Measurements from ENCODE around the gene OPCML.

Gene OPCML

DNA sequence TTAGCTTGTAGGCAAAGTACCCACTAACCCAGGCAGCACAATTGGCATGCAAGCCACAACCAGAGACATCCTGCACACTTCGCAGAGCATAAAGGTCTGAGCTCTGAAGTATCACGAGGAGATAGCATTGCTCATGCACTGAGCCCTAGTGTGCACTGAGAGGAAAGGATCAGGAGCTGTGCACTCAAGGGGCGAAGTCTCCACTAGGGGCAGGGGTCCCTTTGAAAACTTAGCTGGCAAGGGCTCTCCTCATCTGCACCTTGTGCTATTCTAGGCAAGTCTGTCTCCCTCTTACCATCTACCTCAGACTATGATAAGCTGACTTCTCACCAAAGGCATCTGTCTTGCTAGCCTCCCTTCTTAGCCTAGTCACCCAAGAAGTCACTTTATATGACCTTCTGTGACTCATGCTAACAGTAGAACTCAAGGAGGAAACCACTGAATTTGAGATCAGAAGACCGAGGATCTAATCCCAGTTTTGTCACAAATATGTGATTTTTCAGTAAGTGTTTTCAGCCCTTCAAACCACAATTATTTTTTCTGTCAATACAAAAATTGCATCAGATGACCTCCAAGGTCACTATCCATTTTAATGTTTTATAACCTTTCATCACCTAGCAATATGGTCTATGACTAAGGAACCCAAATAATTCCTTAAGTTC, 1083.8 kb downstream of the OPCML start:
- peak; percentile 97 for DNase-seq

DNA sequence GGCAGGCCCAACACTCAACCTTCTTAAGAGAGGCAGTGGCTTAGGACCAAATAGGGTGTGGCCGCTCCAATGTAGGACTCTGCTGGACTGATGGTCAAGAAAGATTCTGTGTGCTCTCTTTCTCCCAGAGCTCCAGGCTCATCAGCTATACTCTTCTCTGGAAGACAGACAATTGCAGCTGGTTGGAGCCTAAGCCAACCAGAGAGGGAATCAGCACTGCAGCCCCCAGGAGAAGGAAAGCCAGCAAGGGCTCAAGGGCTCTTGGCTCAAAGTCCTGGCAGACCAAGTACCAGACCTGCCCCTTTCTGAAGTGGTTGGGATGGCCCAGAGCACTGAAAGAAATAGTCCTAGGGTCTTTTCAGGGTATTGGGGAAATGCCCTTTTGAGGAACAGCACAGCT, 1084.5 kb downstream of the OPCML start:
- no peak for DNase-seq

GRCh38 chr11:132445859-132446291, 1086.4 kb downstream of the OPCML start:
- peak; percentile 87 for DNase-seq

GRCh38 chr11:132444911-132445310, 1087.4 kb downstream of the OPCML start:
- peak; percentile 39 for DNase-seq

DNA sequence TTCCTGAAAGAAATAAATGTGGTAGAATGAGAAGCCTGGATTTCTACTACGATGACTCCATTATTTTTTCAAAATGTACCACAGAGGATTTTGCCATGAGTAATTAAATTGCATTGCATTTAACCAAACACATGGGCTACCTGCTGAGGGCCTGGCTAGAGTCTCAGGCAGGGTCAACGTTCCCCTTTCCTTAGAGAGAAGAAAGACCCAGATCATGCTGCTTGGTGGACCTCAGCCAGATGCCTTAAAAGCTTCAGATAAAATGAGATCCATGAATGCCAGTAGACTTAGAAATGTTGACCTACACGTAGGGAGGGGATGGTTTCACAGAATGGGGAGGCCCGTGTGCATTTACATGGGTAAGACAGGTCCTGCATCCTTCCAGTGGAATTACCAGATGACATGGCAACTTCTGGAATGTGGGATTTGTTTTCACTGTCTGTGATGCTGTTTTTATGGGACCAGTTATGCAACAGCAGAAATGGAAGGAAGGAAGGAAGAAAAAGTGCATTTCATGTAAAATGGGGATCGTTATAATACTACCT, 1092.5 kb downstream of the OPCML start:
- peak; percentile 53 for DNase-seq

GRCh38 chr11:132438418-132438817, 1093.9 kb downstream of the OPCML start:
- no peak for DNase-seq

- peak; percentile 65 for DNase-seq
These were observed 1101.8 kb downstream of the OPCML start for GRCh38 chr11:132430429-132431062.

DNA sequence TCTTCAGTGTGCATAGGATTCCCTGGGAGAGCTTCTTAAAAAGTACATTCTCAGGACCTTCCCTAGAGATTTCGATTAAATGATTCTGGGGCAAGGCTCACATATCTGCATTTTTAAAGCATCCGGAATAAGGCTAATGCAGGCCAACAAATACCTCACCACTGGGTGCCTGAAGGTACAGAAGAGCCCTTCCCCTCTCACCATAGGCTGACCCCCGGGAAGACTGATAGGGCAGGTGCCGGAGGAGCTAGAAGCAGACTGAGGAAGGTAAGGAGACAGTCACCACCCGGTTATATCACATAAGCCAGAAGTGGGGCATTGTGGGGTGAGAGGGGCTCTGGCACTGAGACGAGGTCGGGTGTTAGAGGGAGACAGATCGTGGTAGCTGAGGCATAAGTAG, 1102.6 kb downstream of the OPCML start:
- no peak for DNase-seq

GRCh38 chr11:132427611-132428010, 1104.7 kb downstream of the OPCML start:
- peak; percentile 91 for DNase-seq

DNA sequence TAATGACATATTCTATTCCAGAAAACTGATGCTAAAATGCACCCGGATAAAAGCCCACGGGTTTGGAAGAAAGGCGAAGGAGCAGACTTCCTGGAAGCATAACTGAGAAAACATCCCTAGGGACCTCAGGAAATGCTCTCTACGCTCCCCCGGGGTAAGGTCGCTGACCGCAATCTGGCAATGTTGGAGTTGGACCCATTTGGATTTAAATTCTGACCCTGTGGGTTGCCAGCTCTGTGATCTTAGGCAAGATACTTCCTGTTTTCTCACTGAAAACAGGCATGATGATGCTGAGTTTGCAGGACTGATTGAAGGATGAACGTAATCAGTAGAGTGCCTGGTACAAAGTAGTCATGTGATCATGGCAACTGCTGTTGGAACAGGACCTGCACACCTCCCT, 1107.9 kb downstream of the OPCML start:
- no peak for DNase-seq

DNA sequence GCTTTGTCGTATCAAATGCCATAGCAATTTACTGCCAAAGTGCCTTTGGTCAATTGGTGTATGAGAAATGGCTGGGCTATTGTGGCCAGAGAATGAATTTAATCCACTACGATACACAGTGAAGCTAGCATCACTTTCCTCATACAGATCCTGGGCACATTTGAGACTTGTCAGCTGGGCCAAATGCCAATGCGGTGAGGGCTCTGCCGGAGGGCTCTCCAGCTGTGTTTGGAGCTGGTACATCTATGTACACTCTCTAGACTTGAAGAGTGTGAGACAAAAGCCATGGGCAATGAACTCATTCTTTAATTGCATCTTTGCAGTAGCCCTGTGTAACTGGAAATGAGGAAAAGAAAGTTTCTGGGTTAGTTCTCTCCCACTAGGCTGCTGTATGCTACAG, 1109.0 kb downstream of the OPCML start:
- DNase-seq, result no peak

DNA sequence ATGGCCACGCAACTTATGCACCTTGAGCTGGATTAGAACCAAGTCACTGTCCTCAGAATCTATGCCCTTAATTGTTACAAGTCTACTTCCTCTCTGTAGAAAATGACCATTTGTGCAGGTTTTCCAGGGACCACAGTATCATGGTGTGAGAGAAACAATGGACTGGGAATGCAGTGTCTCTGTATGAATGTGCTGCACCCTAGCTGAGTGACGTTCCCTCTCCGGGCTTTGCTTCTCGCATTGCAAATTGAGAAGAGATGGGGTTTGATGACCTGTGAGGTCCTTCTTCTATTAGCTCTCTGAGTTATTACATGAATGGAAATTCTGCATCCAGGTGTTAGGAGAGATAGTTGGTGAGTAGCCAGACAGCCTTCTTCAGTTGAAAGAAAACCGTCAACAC, 1109.6 kb downstream of the OPCML start:
- DNase-seq, result no peak

DNA sequence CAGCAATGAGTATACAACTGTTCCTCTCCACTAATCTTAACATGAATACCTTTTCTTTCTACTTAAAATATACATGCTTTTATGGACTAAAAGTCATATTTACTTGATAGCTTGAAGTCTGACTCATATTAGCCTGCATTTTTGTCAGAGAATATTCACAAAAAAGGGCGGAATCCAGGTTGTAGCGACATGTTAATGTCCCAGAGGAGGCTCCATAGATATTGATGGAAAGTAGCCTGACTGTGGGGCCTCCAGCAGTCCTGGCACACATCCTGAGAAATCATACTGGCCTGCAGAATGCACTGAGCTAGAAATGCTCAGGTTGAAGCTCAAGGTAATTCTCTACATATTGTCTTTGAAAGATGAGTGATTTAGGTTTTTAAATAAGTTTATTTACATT, 1110.7 kb downstream of the OPCML start:
- DNase-seq, result no peak

DNA sequence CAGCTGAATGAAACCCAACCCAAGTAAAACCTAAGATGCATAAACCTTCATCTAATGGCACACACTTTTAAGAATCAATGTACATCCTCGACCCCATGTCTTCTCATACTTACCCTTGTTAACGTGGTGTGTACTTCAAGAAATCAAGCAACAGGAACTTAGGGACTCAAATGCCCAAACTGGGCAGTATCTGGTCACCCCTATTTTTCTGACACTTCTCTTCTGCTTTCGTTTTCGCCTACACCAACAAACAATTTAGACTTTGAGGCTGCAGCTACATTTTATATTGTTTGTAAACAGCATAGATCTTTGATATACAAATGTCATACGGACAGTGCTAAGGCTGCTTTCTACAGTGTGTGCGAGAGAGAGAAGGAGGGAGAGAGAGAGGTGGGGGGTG, 1117.8 kb downstream of the OPCML start:
- DNase-seq, result no peak

- DNase-seq, result no peak
These were observed 1121.9 kb downstream of the OPCML start for GRCh38 chr11:132410383-132410782.

- peak; percentile 73 for DNase-seq
These were observed 1122.5 kb downstream of the OPCML start for GRCh38 chr11:132409573-132410355.

DNA sequence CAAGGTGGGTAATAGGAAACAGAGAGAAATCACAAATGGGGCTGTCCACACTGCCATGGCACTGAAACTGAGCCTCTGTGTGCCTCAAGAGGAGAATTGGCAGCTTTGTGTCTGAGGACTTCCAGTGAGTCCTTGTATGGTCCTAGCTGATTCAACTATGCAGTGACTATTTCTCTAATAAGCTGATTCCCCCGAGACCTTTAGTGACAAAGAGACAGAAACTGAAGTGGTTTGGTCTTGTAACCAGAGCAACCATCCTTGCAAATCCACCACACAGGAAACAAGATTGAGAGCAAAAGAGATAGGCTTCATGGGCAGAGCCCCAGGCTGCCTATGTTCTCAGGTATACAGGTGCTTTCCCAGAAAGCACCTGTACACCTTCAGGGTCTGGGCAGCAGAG, 1123.4 kb downstream of the OPCML start:
- DNase-seq, result no peak

GRCh38 chr11:132405728-132406127, 1126.6 kb downstream of the OPCML start:
- peak; percentile 36 for DNase-seq

GRCh38 chr11:132402071-132402684, 1130.1 kb downstream of the OPCML start:
- DNase-seq, result peak; percentile 63

- DNase-seq, result no peak
These were observed 1136.0 kb downstream of the OPCML start for GRCh38 chr11:132396318-132396717.

DNA sequence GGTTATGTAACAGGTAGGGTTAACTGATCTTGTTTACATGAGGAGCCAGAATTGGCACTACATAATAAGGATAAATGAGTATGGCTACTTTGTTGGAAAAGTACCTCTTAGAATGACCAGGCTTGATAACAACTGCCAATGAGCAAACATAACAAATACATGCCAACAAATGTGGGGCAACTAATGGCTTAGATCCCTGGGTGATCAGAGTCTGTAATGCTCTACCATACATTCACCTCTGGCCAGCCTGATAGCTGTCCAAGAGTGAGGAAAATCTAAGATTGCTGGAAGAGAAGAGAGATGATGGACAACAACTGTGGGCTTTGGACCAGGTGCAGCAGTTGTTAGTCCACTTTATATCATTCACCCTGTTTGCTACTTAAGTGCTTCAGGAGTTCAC, 1136.9 kb downstream of the OPCML start:
- DNase-seq, result no peak

DNA sequence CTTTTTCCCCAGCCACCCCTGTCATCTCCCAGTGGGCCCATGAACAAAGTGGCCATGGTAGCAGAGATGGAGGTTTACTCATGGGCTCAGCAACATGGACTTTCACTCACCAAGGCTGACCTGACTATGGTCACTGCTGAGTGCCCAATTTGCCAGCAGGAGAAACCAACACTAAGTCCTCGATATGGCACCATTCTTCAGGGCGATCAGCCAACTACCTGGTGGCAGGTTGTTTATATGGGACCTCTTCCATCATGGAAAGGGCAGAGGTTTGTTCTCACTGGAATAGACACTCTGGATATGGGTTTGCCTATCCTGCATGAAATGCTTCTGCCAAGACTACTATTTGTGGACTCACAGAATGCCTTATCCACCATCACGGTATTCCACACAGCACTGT, 1152.8 kb downstream of the OPCML start:
- DNase-seq, result no peak

- DNase-seq, result no peak
These were observed 1158.7 kb downstream of the OPCML start for GRCh38 chr11:132373405-132374143.

Data from fibroblast of skin of right biceps (primary cell).